GM12878 (cell line): Measurements from ENCODE around the gene ZDHHC21. TPM values are rescaled to one million over a fixed set of nuclear protein-coding genes. Genes with fewer than 3 reads are reported as not detected.

Experiments
- ATAC-seq: fragments of 200-7000 bp; cut with Tn5 transposase; 3 replicates; pipeline ENCODE4 v1.9.1; 2020; ENCODE audit warnings: mild to moderate bottlenecking, moderate library complexity
- BruUV-seq: library from RNA; stranded (reverse); fragments of 400-500 nt; replicated peaks from 2 replicates; lab custom pipeline; 2021; lab: Mats Ljungman, UMichigan
- CTCF ChIA-PET: fragments of 300-600 bp; sonication (Branson Sonifier 250); formaldehyde crosslinking; extraction: SDS; loops from one replicate; lab custom pipeline; 2021; ENCODE audit warnings: inconsistent platforms; lab: Yijun Ruan, JAX
- POLR2A ChIA-PET: fragments of 350-600 bp; formaldehyde crosslinking; extraction: SDS; loops from one replicate; lab custom pipeline; 2021; ENCODE audit warnings: inconsistent platforms; lab: Charles Lee
- RAD21 ChIA-PET: fragments of 300-600 bp; sonication (Branson Sonifier 250); formaldehyde crosslinking; loops from one replicate; lab custom pipeline; 2023; ENCODE audit warnings: antibody characterized with exemption; ENCODE audit not compliant: unreplicated experiment; lab: Charles Lee
- SMC1A ChIA-PET: fragments of 300-600 bp; sonication (Branson Sonifier 250); formaldehyde crosslinking; loops from one replicate; lab custom pipeline; 2023; ENCODE audit not compliant: unreplicated experiment, uncharacterized antibody; lab: Charles Lee
- DNase-seq: peaks from one replicate; pipeline ENCODE4 v3.0.0-alpha.2; 2011; ENCODE audit warnings: low read depth, low spot score
- FAIRE-seq: peaks from 3 replicates; lab custom pipeline; 2011; peaks lifted over from hg19 to GRCh38; lab: Jason Lieb, UNC
- H2AFZ ChIP-seq: 2 replicates; pipeline ENCODE4 v1.6.0; 2011; ENCODE audit warnings: low read depth, low read length, control low read depth; ENCODE audit not compliant: control insufficient read depth
- H3K27ac ChIP-seq: 2 replicates; pipeline ENCODE4 v1.5.1; 2011; ENCODE audit warnings: control low read depth; ENCODE audit not compliant: control insufficient read depth, insufficient read depth
- H3K27me3 ChIP-seq, 2 experiments: replicated peaks in 1 of 2; 2 replicates each; pipeline versions ENCODE4 v1.6.0 to v1.6.1; 2011; ENCODE audit warnings: low read length in 1 of 2; ENCODE audit not compliant: control insufficient read depth in 2 of 2, insufficient read depth in 2 of 2
- H3K36me3 ChIP-seq, 2 experiments: 2 replicates each; pipeline ENCODE4 v1.5.1; 2011; ENCODE audit warnings: low read length in 1 of 2; ENCODE audit not compliant: control insufficient read depth in 2 of 2, insufficient read depth in 2 of 2
- H3K4me1 ChIP-seq: 2 replicates; pipeline ENCODE4 v1.6.1; 2011; ENCODE audit warnings: mild to moderate bottlenecking, low read length, moderate library complexity, mixed read lengths; ENCODE audit not compliant: control insufficient read depth, insufficient read depth
- H3K4me2 ChIP-seq: 2 replicates; pipeline ENCODE4 v1.6.0; 2011; ENCODE audit warnings: control low read depth; ENCODE audit not compliant: control insufficient read depth, insufficient read depth
- H3K4me3 ChIP-seq: fragments of 200-600 bp; sonication (generic); 2 replicates; pipeline ENCODE4 v1.5.1; 2016
- H3K79me2 ChIP-seq: 2 replicates; pipeline ENCODE4 v1.6.0; 2011; ENCODE audit warnings: low read length; ENCODE audit not compliant: control insufficient read depth, insufficient read depth
- H3K9ac ChIP-seq: 2 replicates; pipeline ENCODE4 v1.8.0; 2011; ENCODE audit warnings: low read length, control low read depth, mixed read lengths; ENCODE audit not compliant: control insufficient read depth, insufficient read depth
- H3K9me3 ChIP-seq: replicated peaks from 3 replicates; pipeline ENCODE4 v1.5.1; 2011; ENCODE audit warnings: mild to moderate bottlenecking, low read length; ENCODE audit not compliant: control insufficient read depth, insufficient read depth
- H4K20me1 ChIP-seq: 2 replicates; pipeline ENCODE4 v1.6.0; 2011; ENCODE audit not compliant: control insufficient read depth, insufficient read depth
- ATF2 ChIP-seq: IDR thresholded peaks from 2 replicates; pipeline ENCODE4 v1.6.1; 2012; ENCODE audit warnings: low read length, inconsistent platforms
- BRCA1 ChIP-seq: IDR thresholded peaks from 2 replicates; pipeline ENCODE4 v1.6.1; 2011; ENCODE audit warnings: low read depth, low read length, improper control_type of control experiment
- CHD4 ChIP-seq: fragments of 200-600 bp; sonication (generic); IDR thresholded peaks from 2 replicates; pipeline ENCODE4 v1.6.1; 2016; ENCODE audit warnings: mild to moderate bottlenecking
- CREM ChIP-seq: IDR thresholded peaks from 2 replicates; pipeline ENCODE4 v1.6.1; 2014; ENCODE audit warnings: antibody characterized with exemption, low read depth
- FOS ChIP-seq: IDR thresholded peaks from 3 replicates; pipeline ENCODE4 v1.6.1; 2011; ENCODE audit warnings: borderline replicate concordance; ENCODE audit not compliant: insufficient read length; ENCODE audit errors: extremely low read depth
- FOXM1 ChIP-seq: IDR thresholded peaks from 2 replicates; pipeline ENCODE4 v1.6.1; 2012; ENCODE audit warnings: low read depth, mild to moderate bottlenecking, inconsistent platforms, low read length, moderate library complexity
- GATAD2B ChIP-seq: fragments of 450-650 bp; conservative IDR thresholded peaks from 2 replicates; pipeline ENCODE4 v1.6.1; 2017; ENCODE audit warnings: low read depth, mild to moderate bottlenecking, moderate library complexity
- KDM1A ChIP-seq: fragments of 200-600 bp; sonication (generic); IDR thresholded peaks from 2 replicates; pipeline ENCODE4 v1.6.1; 2016; ENCODE audit warnings: borderline replicate concordance
- MEF2B ChIP-seq: fragments of 450-650 bp; IDR thresholded peaks from 2 replicates; pipeline ENCODE4 v1.6.1; 2018; ENCODE audit warnings: mild to moderate bottlenecking, moderate library complexity; ENCODE audit not compliant: partially characterized antibody, poor library complexity, severe bottlenecking
- MXI1 ChIP-seq: fragments of 150-350 bp; IDR thresholded peaks from 2 replicates; pipeline ENCODE4 v1.6.1; 2011; ENCODE audit warnings: low read depth, mild to moderate bottlenecking, inconsistent platforms, low read length, improper control_type of control experiment
- NR2C2 ChIP-seq: IDR thresholded peaks from 2 replicates; pipeline ENCODE4 v1.6.1; 2011; ENCODE audit warnings: borderline replicate concordance, low read depth; ENCODE audit not compliant: control insufficient read depth, insufficient read length
- RBBP5 ChIP-seq: fragments of 200-600 bp; sonication (generic); conservative IDR thresholded peaks from 2 replicates; pipeline ENCODE4 v1.6.1; 2016
- SIN3A ChIP-seq: IDR thresholded peaks from 2 replicates; pipeline ENCODE4 v1.6.1; 2012; ENCODE audit warnings: low read depth, low read length, improper control_type of control experiment
- SMARCA5 ChIP-seq: fragments of 450-650 bp; IDR thresholded peaks from 2 replicates; pipeline ENCODE4 v1.6.1; 2017; ENCODE audit warnings: mild to moderate bottlenecking
- STAT3 ChIP-seq: IDR thresholded peaks from 2 replicates; pipeline ENCODE4 v1.6.1; 2011; ENCODE audit warnings: low read depth, low read length, improper control_type of control experiment
- ZBTB4 ChIP-seq: fragments of 450-650 bp; formaldehyde crosslinking; IDR thresholded peaks from 2 replicates; pipeline ENCODE4 v1.4.0; 2022; ENCODE audit warnings: mild to moderate bottlenecking, moderate library complexity
- WGBS: methylation state at CpG from one replicate; pipeline ENCODE4 v1.1.6; 2016; ENCODE audit warnings: low lambda C conversion rate; ENCODE audit not compliant: insufficient replicate concordance, insufficient coverage; ENCODE audit errors: missing lambda C conversion rate; 5-methylcytosine and 5-hydroxymethylcytosine counted together
- in situ Hi-C: fragments of 300-500 bp; cut with MboI; formaldehyde crosslinking; loops from 9 replicates; pipeline ENCODE4 v1.14.3; 2018; ENCODE audit warnings: mixed read lengths
- intact Hi-C: fragments of 100-400 bp; cut with micrococcal nuclease; formaldehyde crosslinking; loops from one replicate; pipeline ENCODE4 v1.14.2; 2022; ENCODE audit not compliant: unreplicated experiment
- polyA plus RNA-seq, 11 experiments: library from polyadenylated mRNA; depleted of rRNA in 4 of 11; unstranded in 6 of 11; stranded (reverse) in 5 of 11; fragments of >200 nt; fragmentation: Nextera tagmentation in 4 of 11; fragmentation: Illumina TruSeq in 1 of 11; extraction: Ambion mirVana in 4 of 11; extraction: Trizol in 1 of 11; gene quantifications; 1 replicate in 1 of 11; 2 replicates in 10 of 11; pipeline versions ENCODE4 v1.2.1 to v1.2.3, GENCODE V29; 2011 to 2016; ENCODE audit warnings: inconsistent platforms in 2 of 11, missing spikeins in 2 of 11, low read depth in 1 of 11
- total RNA-seq, 4 experiments: library from RNA; depleted of rRNA in 3 of 4; stranded (reverse); fragments of >200 nt in 3 of 4; fragmentation: Illumina TruSeq in 1 of 4; extraction: Trizol in 1 of 4; gene quantifications; 2 replicates each; pipeline versions ENCODE4 v1.2.1 to v1.2.3, GENCODE V29; 2013 to 2021
- TF ChIP-seq, protein P1 (sequence below): IDR thresholded peaks from 2 replicates; pipeline ENCODE4 v1.6.1; 2012; ENCODE audit warnings: low read depth, low read length, improper control_type of control experiment

ZDHHC21 gene
- total and polyA plus RNA-seq, 10 of the 15 experiments (the other 5 are each of a cell fraction or from before 2014, with no cell fraction given): 2.6 to 14.6 (median 9.1) TPM

DNA sequence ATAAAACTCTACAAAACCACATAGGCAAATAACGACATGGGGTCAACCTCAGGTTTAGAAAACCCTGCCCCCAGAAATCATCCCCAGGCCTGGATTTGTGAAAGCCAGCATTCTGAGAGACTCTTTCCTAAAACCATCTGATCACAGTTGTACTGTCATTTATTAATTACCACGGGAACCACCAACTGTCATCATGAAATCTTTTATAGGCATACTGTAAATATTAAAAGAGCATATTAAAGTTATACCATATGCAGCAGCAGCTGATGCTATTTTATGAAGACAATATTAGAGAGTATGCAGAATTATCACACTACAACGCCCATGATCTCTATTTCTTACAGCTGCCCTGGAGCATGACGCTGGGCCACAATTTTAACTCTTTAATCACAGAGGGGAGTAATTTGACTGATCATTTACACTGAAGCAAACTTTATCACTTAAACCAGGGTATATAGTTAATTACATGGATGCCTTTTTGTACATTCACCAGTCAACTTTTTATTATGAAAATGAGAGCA is 9.0 kb upstream of the ZDHHC21 start:
- Histone ChIP-seq H3K9me3 (peaks cover 5% of the 10 kb centered on the region), H3K4me1 (no peaks in the 10 kb centered on the region), H3K36me3 (no peaks in the 10 kb centered on the region), H3K79me2 (no peaks in the 10 kb centered on the region), H3K4me3 (no peak overlapping the region), H3K4me2 (no peak overlapping the region), H3K27ac (no peak overlapping the region), H2AFZ (no peak overlapping the region), H3K9ac (no peak overlapping the region), H4K20me1 (no peaks in the 10 kb centered on the region), H3K27me3 (peaks cover 0 to 2% of the 10 kb centered on the region in 2 experiments; a peak in 2 of 4 replicates)
- BruUV-seq: no TSS peak
- in situ Hi-C loops: no loop called here
- DNase-seq (no peak), ATAC-seq (no peak), FAIRE-seq (no peak)
- ChIA-PET POLR2A (no interaction called here), CTCF (no interaction called here), SMC1A (no interaction called here), RAD21 (no interaction called here)
- TF ChIP-seq ZBTB4 (CRISPR knock-in tag) (no peak), ATF2 (no peak), SMARCA5 (no peak), CHD4 (no peak), KDM1A (no peak), RBBP5 (no peak), MXI1 (no peak), GATAD2B (no peak), BRCA1 (no peak), CREM (no peak), MEF2B (no peak), STAT3 (no peak), FOS (no peak), SIN3A (no peak), FOXM1 (no peak), NR2C2 (no peak)
- TF ChIP-seq, protein P1, sequence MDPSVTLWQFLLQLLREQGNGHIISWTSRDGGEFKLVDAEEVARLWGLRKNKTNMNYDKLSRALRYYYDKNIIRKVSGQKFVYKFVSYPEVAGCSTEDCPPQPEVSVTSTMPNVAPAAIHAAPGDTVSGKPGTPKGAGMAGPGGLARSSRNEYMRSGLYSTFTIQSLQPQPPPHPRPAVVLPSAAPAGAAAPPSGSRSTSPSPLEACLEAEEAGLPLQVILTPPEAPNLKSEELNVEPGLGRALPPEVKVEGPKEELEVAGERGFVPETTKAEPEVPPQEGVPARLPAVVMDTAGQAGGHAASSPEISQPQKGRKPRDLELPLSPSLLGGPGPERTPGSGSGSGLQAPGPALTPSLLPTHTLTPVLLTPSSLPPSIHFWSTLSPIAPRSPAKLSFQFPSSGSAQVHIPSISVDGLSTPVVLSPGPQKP: no peak
- intact Hi-C loops: no loop called here
- 3% methylated on average over 4 of the region's 4 CpGs for WGBS
